Kidney (tissue), 14 donors: ENCODE measurements around the gene ETV6. TPM values are rescaled to one million over a fixed set of nuclear protein-coding genes. Genes with fewer than 3 reads are reported as not detected.

Source experiments
- DNase-seq, 5 donors: peaks; one replicate each; pipeline ENCODE4 v3.0.0-alpha.2; 2013 to 2020
- FAIRE-seq: peaks from 2 replicates; lab custom pipeline; 2012; peaks lifted over from hg19 to GRCh38; lab: Jason Lieb, UNC
- H3K27ac ChIP-seq, 2 donors: one replicate each; pipeline ENCODE4 v1.7.0; 2013; ENCODE audit warnings: low read depth in 2 of 2, low read length in 2 of 2, inconsistent platforms in 1 of 2
- H3K27me3 ChIP-seq: one replicate; pipeline ENCODE4 v1.7.1; 2013; ENCODE audit warnings: low read length, inconsistent platforms; ENCODE audit not compliant: control insufficient read depth, insufficient read depth
- H3K36me3 ChIP-seq, 3 donors: one replicate each; pipeline versions ENCODE4 v1.7.0 to v1.7.1; 2013; ENCODE audit warnings: low read length in 3 of 3, control low read depth in 1 of 3, inconsistent platforms in 1 of 3; ENCODE audit not compliant: insufficient read depth in 3 of 3, control insufficient read depth in 2 of 3
- H3K4me1 ChIP-seq, 3 donors: one replicate each; pipeline versions ENCODE4 v1.7.0 to v1.7.1; 2013; ENCODE audit warnings: low read length in 3 of 3, inconsistent platforms in 1 of 3, low read depth in 1 of 3; ENCODE audit not compliant: control insufficient read depth in 2 of 3, insufficient read depth in 2 of 3
- H3K4me3 ChIP-seq, 3 donors: one replicate each; pipeline versions ENCODE4 v1.7.0 to v1.8.1; 2013; ENCODE audit warnings: low read length in 3 of 3, control low read depth in 1 of 3, inconsistent platforms in 1 of 3
- H3K9ac ChIP-seq, 3 donors: one replicate each; pipeline versions ENCODE4 v1.7.0 to v1.7.1; 2013; ENCODE audit warnings: low read length in 3 of 3, control low read depth in 1 of 3, inconsistent platforms in 1 of 3
- H3K9me3 ChIP-seq, 3 donors: one replicate each; pipeline versions ENCODE4 v1.7.0 to v1.7.1; 2013; ENCODE audit warnings: low read length in 3 of 3, control low read depth in 1 of 3, inconsistent platforms in 1 of 3; ENCODE audit not compliant: control insufficient read depth in 2 of 3, insufficient read depth in 1 of 3
- CTCF ChIP-seq: IDR thresholded peaks from 3 replicates; pipeline ENCODE4 v1.5.1; 2012; ENCODE audit warnings: mild to moderate bottlenecking, moderate library complexity, borderline replicate concordance; ENCODE audit not compliant: insufficient read depth; ENCODE audit errors: extremely low read depth
- intact Hi-C: fragments of 100-400 bp; cut with DNase I; formaldehyde crosslinking; loops from one replicate; pipeline ENCODE4 v1.11.1; 2022
- polyA plus RNA-seq: library from polyadenylated mRNA; stranded (reverse); fragments of 350-450 nt; fragmentation: Illumina TruSeq; extraction: RNeasy Lipid Tissue Mini Kit (QIAGEN cat#74804); gene quantifications from one replicate; pipeline ENCODE4 v1.2.3, GENCODE V29; 2014; ENCODE audit warnings: low read depth, low replicate concordance; ENCODE audit not compliant: insufficient read depth
- total RNA-seq: library from RNA; stranded (reverse); fragmentation: NEBNext Ultra II Directional; extraction: Animal tissue kit (Norgen Biotek cat#: 25700); gene quantifications from one replicate; pipeline ENCODE4 v1.2.1, GENCODE V29; 2021
- donor health status: control.
- donor health status: control.
- donor health status: control.
- donor health status: control.
- donor health status: control.
- donor health status: DM: yes; HTN: yes; CAD: no.
- donor health status: Normal renal cell carcinoma (clear cell type).

ETV6 gene
- total and polyA plus RNA-seq, 2 donors from 2014 or later, result 5.2 to 59.8 TPM

GRCh38 chr12:11833174-11833895 is 183.9 kb downstream of the ETV6 start:
- intact Hi-C loops, result no loop called here
- Histone ChIP-seq H3K4me1 (peaks cover 0 to 24% (median 16%) of the 10 kb centered on the region in 3 donors), H3K9me3 (no peaks in the 10 kb centered on the region), H3K27ac (no peak overlapping the region), H3K27me3 (no peaks in the 10 kb centered on the region), H3K36me3 (no peaks in the 10 kb centered on the region), H3K9ac (no peak overlapping the region), H3K4me3 (no peak overlapping the region)
- no peak for DNase-seq
- no peak for FAIRE-seq
- TF ChIP-seq CTCF, result no peak

- TF ChIP-seq CTCF, result no peak
- H3K27ac ChIP-seq, result no peak overlapping the region
Observed at GRCh38 chr12:11834104-11834812, 184.8 kb downstream of the ETV6 start.

GRCh38 chr12:11834931-11835330 is 185.5 kb downstream of the ETV6 start:
- Histone ChIP-seq H3K9me3 (no peaks in the 10 kb centered on the region), H3K4me3 (no peak overlapping the region), H3K27ac (no peak overlapping the region), H3K4me1 (peaks cover 0 to 18% (median 13%) of the 10 kb centered on the region in 3 donors), H3K27me3 (no peaks in the 10 kb centered on the region), H3K36me3 (no peaks in the 10 kb centered on the region), H3K9ac (no peak overlapping the region)
- no peak for TF ChIP-seq CTCF
- intact Hi-C loops, result no loop called here
- no peak for FAIRE-seq
- no peak for DNase-seq

More at GRCh38 chr12:11834104-11834812, 184.8 kb downstream of the ETV6 start:
- peaks cover 0 to 22% (median 14%) of the 10 kb centered on the region in 3 donors for H3K4me1 ChIP-seq
- H3K9ac ChIP-seq, result no peak overlapping the region
- intact Hi-C loops, result no loop called here
- no peaks in the 10 kb centered on the region for H3K9me3 ChIP-seq
- H3K4me3 ChIP-seq, result no peak overlapping the region
- FAIRE-seq (no peak), DNase-seq (no peak)
- H3K36me3 ChIP-seq, result no peaks in the 10 kb centered on the region
- H3K27me3 ChIP-seq, result no peaks in the 10 kb centered on the region
